MM.1S (cell line): ENCODE data around the gene PRR13.

ENCODE experiments used
- EZH2 ChIP-seq: fragments of 300-600 bp; sonication (generic); optimal IDR thresholded peaks from 2 replicates; pipeline ENCODE3; 2017; ENCODE audit warnings: low read depth, mild to moderate bottlenecking, antibody characterized with exemption, low read length, mixed read lengths
- EZH2phosphoT487 ChIP-seq: fragments of 300-600 bp; sonication (generic); IDR thresholded peaks from 2 replicates; pipeline ENCODE4 v1.6.1; 2018; ENCODE audit warnings: antibody characterized with exemption, low read length
- TF ChIP-seq, protein P1 (sequence below): fragments of 300-600 bp; sonication (generic); IDR thresholded peaks from 2 replicates; pipeline ENCODE4 v1.5.1; 2016; ENCODE audit warnings: antibody characterized with exemption, low read length, mixed read lengths

DNA sequence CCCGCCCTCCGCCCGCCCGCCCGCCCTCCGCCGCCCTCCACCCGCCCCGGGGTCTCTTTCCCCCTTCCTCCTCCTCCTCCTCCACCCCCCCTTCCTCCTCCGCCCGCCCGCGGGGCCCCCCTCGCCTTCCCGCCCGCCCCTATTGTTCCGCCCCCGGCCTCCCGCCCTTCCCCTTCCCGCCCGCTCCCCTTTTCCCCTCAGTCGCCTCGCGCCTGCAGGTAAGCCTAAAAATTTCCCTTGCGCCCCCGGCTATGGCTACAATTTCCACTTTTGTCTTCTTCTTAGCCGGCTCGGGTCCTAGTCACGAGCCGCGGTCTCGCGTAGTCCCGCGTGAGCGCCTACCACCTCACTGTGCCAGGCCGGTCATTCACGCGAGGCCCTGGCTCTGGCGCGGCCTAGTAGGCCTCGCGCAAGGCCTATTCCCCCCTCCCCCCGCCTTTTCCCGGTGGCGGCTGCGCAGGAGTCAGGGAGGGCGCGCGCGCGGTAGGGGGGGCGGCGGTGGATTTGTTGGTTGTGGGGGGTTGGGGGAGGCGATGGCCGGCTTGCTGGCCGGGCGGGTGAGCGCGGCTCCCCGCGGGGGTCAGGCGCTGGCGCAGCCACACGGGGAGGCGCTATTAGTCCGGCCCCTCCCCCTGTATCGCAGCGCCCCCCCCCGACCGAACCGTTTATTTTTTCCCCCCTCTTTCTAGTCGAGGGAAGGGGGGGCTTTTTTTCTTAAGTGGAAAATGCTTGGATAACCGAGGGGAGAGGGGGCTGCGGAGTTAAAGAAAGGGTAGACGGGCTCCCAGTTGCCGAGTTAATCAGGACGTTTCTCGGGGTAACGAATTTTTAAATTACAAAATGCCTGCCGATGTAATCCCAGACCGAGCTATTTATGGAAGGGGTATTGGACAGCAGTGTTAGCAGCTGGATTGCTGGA lies 10.9 kb downstream of the PRR13 start:
- TF ChIP-seq, protein P1, sequence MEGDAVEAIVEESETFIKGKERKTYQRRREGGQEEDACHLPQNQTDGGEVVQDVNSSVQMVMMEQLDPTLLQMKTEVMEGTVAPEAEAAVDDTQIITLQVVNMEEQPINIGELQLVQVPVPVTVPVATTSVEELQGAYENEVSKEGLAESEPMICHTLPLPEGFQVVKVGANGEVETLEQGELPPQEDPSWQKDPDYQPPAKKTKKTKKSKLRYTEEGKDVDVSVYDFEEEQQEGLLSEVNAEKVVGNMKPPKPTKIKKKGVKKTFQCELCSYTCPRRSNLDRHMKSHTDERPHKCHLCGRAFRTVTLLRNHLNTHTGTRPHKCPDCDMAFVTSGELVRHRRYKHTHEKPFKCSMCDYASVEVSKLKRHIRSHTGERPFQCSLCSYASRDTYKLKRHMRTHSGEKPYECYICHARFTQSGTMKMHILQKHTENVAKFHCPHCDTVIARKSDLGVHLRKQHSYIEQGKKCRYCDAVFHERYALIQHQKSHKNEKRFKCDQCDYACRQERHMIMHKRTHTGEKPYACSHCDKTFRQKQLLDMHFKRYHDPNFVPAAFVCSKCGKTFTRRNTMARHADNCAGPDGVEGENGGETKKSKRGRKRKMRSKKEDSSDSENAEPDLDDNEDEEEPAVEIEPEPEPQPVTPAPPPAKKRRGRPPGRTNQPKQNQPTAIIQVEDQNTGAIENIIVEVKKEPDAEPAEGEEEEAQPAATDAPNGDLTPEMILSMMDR, result peak; percentile 51
- TF ChIP-seq EZH2 (no peak), EZH2phosphoT487 (no peak)
